Activated naive CD8-positive, alpha-beta T cell treated with anti-CD3 and anti-CD28 coated beads for 36 hours (primary cell): ENCODE measurements around the gene AMH. TPM values are rescaled to one million over a fixed set of nuclear protein-coding genes. Genes with fewer than 3 reads are reported as not detected.
A peak's percentile ranks its signal among the peaks of the same experiment; 100 is the strongest.

Experiments
- DNase-seq: peaks from one replicate; pipeline ENCODE4 v3.0.0; 2021
- H3K27ac Mint-ChIP-seq: one replicate; pipeline ENCODE4 v1.8.0; 2022; ENCODE audit warnings: mild to moderate bottlenecking, moderate library complexity, mixed read lengths
- H3K27me3 Mint-ChIP-seq: one replicate; pipeline ENCODE4 v1.8.0; 2022; ENCODE audit warnings: mild to moderate bottlenecking, mixed read lengths
- H3K36me3 Mint-ChIP-seq: one replicate; pipeline ENCODE4 v1.8.0; 2021; ENCODE audit warnings: mild to moderate bottlenecking, mixed read lengths
- H3K4me1 Mint-ChIP-seq: one replicate; pipeline ENCODE4 v1.8.0; 2021; ENCODE audit warnings: mixed read lengths
- H3K4me3 Mint-ChIP-seq: one replicate; pipeline ENCODE4 v1.8.0; 2022; ENCODE audit warnings: mild to moderate bottlenecking, moderate library complexity, mixed read lengths
- H3K9me3 Mint-ChIP-seq: one replicate; pipeline ENCODE4 v1.8.0; 2022; ENCODE audit warnings: mixed read lengths
- total RNA-seq, 2 experiments: library from RNA; stranded (reverse); gene quantifications; one replicate each; pipeline ENCODE4 v1.2.3, GENCODE V29; 2021

The AMH gene
- total RNA-seq, 2 experiments from 2014 or later: 7.4 to 10.0 TPM

DNA sequence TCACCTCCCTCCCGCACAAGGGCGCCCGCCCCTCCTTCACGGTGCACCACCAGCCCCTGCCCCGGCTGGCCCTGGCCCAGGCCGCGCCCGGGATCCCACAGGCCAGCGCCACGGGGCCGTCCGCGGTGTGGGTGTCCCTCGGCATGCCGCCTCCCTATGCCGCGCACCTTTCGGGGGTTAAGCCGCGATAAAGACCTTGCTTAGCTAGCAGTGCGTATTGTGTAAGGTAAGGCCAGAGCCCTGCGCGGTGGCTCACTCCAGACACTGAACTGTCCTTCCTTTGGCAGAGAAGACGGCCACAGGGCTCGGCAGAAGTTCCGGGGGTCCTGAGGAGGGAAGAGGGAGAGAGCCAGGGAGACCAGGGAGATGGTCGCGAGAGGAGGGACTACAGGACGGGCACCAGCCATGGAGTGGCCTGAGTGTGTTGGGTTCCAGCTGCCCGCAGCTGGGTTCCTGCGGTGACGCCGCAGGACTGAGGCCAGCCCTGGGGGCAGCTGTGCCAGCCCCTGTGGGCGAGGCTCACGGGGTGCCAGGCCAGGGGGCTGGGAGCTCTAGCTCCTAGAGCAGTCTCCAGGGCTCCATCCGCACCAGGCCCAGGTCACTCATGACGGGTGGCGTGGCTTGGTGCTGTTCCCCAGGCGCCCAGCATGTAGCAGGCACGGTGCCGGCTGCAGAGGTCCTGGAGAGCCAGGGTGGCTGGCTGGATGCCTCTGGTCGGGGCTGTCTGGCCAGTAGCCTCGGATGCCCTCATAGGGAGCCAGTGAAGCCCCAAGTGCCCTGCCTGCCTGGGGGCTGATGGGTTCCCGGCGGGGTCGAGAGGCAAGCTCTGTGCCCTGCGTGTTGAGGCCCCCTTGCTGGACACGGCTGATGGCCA, 20.7 kb upstream of the AMH start:
- Mint-ChIP-seq H3K36me3 (peaks cover 18% of the 10 kb centered on the region), H3K4me1 (peaks cover 12% of the 10 kb centered on the region)

GRCh38 chr19:2229103-2230032, 19.8 kb upstream of the AMH start:
- peaks cover 11% of the 10 kb centered on the region for H3K4me1 Mint-ChIP-seq
- H3K4me3 Mint-ChIP-seq: no peak overlapping the region
- H3K36me3 Mint-ChIP-seq: peaks cover 16% of the 10 kb centered on the region
- no peaks in the 10 kb centered on the region for H3K27me3 Mint-ChIP-seq
- no peak overlapping the region for H3K27ac Mint-ChIP-seq
- no peak for DNase-seq
- H3K9me3 Mint-ChIP-seq: no peaks in the 10 kb centered on the region

More for the DNA sequence above, 20.7 kb upstream of the AMH start:
- Mint-ChIP-seq H3K9me3 (no peaks in the 10 kb centered on the region), H3K4me3 (no peak overlapping the region), H3K27ac (no peak overlapping the region), H3K27me3 (no peaks in the 10 kb centered on the region)
- DNase-seq: no peak

DNA sequence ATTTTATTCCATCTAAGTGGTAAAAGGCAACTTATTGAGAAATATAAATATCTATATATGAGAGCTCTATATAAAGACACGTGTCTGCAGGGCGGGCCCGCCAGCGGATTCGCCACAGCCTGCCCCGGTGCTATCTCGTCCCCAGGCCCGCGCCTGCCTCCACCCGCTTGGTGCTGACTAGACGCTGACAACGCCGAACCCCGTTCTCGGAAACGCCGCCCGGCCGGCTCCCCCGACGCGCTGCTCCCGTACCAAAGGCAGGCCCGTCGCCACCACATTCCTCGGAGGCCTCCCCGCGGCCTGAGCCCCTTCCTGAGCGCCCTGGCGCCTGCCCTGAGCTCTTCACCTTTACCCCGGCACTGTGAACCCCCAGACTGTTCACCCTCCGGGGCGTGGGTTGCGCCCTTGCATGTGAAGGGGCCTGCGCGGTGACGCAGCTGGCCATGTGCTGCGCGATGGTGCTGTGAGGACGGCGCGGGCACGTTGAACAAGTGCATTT, 19.0 kb upstream of the AMH start:
- H3K27me3 Mint-ChIP-seq: no peaks in the 10 kb centered on the region
- H3K36me3 Mint-ChIP-seq: peaks cover 17% of the 10 kb centered on the region
- no peak for DNase-seq
- no peak overlapping the region for H3K4me3 Mint-ChIP-seq
- H3K9me3 Mint-ChIP-seq: no peaks in the 10 kb centered on the region
- H3K4me1 Mint-ChIP-seq: peaks cover 16% of the 10 kb centered on the region
- H3K27ac Mint-ChIP-seq: no peak overlapping the region

DNA sequence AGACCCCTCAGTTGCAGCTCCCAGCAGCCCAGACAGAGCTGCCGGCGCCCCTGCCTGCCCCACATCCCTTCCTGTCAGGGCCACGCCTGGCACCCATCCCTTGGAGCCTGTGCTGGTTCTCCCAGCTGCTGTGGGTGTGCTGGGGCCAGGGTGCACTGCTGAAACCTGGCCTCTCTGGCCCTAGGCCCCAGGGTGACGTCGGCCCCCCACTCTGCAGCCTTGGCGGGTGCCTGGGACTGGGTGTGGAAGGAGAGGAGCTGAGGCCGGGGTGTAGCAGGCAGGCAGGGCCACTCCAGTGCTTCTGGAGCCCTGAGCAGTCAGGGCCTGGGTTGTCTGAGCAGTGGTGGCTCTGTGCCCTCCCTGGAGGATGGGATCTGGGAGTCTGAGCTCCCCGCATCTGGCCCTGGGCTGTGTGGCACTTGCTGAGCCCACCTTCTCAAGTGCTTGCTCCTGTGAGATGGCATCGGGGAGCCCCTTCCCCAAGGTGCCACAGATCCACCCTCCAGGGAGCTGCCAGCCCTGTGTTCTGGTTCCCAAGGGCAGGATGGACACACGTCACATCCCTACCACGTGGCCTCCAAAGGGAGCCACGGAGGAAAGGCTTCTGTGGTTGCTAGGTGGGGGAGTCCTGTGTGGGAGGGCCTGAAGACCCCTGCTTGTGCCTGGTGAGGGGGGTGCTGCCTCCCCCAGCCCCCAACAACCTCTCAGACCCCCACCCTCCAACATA, 18.2 kb upstream of the AMH start:
- H3K27me3 Mint-ChIP-seq: no peaks in the 10 kb centered on the region
- no peaks in the 10 kb centered on the region for H3K9me3 Mint-ChIP-seq
- peaks cover 20% of the 10 kb centered on the region for H3K4me1 Mint-ChIP-seq
- H3K4me3 Mint-ChIP-seq: no peak overlapping the region
- no peak for DNase-seq
- H3K36me3 Mint-ChIP-seq: peaks cover 17% of the 10 kb centered on the region
- no peak overlapping the region for H3K27ac Mint-ChIP-seq

GRCh38 chr19:2231621-2232221, 17.4 kb upstream of the AMH start:
- Mint-ChIP-seq H3K9me3 (no peaks in the 10 kb centered on the region), H3K4me1 (peaks cover 24% of the 10 kb centered on the region), H3K36me3 (peaks cover 23% of the 10 kb centered on the region), H3K27ac (no peak overlapping the region), H3K27me3 (no peaks in the 10 kb centered on the region), H3K4me3 (no peak overlapping the region)
- DNase-seq: no peak

DNA sequence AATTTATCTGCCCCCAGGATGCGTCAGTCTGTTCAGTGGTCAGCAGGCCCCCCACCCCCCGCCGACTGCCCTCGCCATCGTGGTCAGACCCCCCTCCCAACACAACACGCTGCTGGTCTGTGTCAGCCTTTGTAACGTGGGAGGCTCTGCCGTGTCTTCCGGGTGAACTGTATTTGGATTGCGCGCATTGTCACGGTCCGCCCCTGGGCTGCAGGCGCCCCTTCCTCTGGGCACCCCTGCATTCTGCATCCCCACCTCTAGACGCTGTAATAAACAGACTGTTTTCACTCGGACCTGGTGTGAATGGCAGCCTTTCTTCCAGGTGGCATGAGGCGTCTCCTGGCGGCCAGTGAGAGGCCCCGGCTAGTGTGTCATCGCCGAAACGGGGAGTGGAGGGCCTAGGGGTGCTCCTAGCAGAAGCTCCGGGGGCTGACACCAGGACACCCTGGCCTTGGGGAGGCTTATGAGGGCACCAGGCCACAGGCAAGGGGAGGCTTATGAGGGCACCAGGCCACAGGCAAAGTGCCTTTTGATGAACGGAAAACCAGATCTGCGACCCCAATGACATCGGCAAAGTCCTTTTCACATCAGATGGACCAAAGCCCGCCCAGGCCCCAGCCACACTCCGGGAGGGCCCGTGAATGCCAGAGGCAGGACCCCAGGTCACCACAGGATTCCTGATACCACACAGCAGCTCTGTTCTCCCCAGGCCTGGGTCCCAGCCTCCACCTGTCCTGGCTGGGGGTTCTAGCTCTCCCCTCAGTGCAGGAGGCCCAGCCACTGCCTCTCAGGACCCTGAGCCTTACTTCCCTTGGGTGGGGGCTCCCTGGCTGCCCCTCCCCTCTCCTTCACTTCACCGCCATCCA, 16.6 kb upstream of the AMH start:
- DNase-seq: no peak
- Mint-ChIP-seq H3K27ac (peak overlapping the region; percentile 25), H3K4me3 (no peak overlapping the region), H3K27me3 (no peaks in the 10 kb centered on the region), H3K4me1 (peaks cover 25% of the 10 kb centered on the region), H3K9me3 (no peaks in the 10 kb centered on the region), H3K36me3 (peaks cover 29% of the 10 kb centered on the region)

- Mint-ChIP-seq H3K27ac (peak overlapping the region; percentile 54), H3K36me3 (peaks cover 37% of the 10 kb centered on the region), H3K9me3 (no peaks in the 10 kb centered on the region), H3K4me3 (peak overlapping the region; percentile 97), H3K4me1 (peaks cover 36% of the 10 kb centered on the region), H3K27me3 (no peaks in the 10 kb centered on the region)
- no peak for DNase-seq
Observed at GRCh38 chr19:2233601-2234280, 15.4 kb upstream of the AMH start.

GRCh38 chr19:2234996-2235380, 14.1 kb upstream of the AMH start:
- Mint-ChIP-seq H3K36me3 (peaks cover 45% of the 10 kb centered on the region), H3K9me3 (no peaks in the 10 kb centered on the region), H3K4me3 (peak overlapping the region; percentile 97), H3K27ac (peak overlapping the region; percentile 91), H3K27me3 (no peaks in the 10 kb centered on the region), H3K4me1 (peaks cover 46% of the 10 kb centered on the region)
- DNase-seq: no peak

GRCh38 chr19:2235381-2236063, 13.6 kb upstream of the AMH start:
- Mint-ChIP-seq H3K27ac (peak overlapping the region; percentile 91), H3K36me3 (peaks cover 50% of the 10 kb centered on the region), H3K4me1 (peaks cover 50% of the 10 kb centered on the region), H3K27me3 (no peaks in the 10 kb centered on the region), H3K4me3 (peak overlapping the region; percentile 97), H3K9me3 (no peaks in the 10 kb centered on the region)
- DNase-seq: peak; percentile 44

GRCh38 chr19:2236064-2236313, 13.1 kb upstream of the AMH start:
- H3K27me3 Mint-ChIP-seq: no peaks in the 10 kb centered on the region

DNA sequence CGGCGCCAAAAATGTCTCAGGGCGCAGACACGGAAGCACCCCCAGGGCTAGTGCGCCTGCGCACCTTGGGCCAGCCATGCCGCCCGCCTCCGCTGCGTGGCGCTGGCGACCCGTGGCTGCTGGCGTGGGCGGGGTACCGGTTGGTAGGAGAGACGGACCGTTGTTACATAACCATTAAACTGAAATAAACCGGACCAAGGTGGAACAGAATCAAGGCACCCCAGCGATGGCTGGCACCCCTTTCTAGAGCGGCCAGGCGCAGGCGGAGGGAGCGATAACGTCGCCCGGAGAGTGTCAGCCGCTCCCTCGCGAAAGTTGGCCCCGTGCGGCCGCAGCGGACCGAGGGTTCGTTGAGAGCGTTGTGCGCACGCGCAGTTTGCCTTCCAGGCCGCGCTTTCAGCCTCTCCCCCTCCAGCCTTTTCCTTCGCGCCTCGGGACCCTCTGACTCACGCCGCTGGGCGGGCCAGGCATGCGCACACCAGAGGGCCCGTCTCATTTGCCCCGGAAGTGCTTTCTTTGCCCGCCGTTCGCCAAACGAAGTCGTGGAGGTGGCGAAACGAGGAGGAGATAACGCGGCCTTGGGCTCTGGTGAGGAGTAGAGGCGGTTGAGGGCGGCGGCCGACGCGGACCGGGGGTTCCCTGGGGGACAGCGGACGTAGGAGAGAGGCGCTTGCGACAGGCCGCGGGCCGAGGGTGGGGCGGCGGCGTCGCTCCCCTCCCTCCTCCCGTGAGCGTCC, 12.6 kb upstream of the AMH start, which contains the start of the genes PLEKHJ1 and SF3A2:
Gene PLEKHJ1 (minus strand): TSS at position 16 of the 737 bp plus-strand sequence. CDS start 81 bp downstream, outside the sequence.
Gene SF3A2 (plus strand): TSS at position 511 of the 737 bp plus-strand sequence. CDS start 6,595 bp downstream, outside the sequence.
- Mint-ChIP-seq H3K27ac (peak within 1 kb of the TSS; percentile 100), H3K27me3 (no peaks in the 10 kb centered on the region), H3K4me1 (peaks cover 60% of the 10 kb centered on the region), H3K9me3 (no peaks in the 10 kb centered on the region), H3K36me3 (peaks cover 59% of the 10 kb centered on the region), H3K4me3 (peak within 1 kb of the TSS; percentile 99)
- DNase-seq: peak; percentile 98

More at GRCh38 chr19:2236064-2236313, 13.1 kb upstream of the AMH start:
- peaks cover 55% of the 10 kb centered on the region for H3K4me1 Mint-ChIP-seq
- peak overlapping the region; percentile 99 for H3K4me3 Mint-ChIP-seq
- H3K36me3 Mint-ChIP-seq: peaks cover 55% of the 10 kb centered on the region
- H3K27ac Mint-ChIP-seq: peak overlapping the region; percentile 100
- H3K9me3 Mint-ChIP-seq: no peaks in the 10 kb centered on the region
- DNase-seq: no peak
